Measurements from ENCODE around the gene C17orf114.

C17orf114 gene

DNA sequence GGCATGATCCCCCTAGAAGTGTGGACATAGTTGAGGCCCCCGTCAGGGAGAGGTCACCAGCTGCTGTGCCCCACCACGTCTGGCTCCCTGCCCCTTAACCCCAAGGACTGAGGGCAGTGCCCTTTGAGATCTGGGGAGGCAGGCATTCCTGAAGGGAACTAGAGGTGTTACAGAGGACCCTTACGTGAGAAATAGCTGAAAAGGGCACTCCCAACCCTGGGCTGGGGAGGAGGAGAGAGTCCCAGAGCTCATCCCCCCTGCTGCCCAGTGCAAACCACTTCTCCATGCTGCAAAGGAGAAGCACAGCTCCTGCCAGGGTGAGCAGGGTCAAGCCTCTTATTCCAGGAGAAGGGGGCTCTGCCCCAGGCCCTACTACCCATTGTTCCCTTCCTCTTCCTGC lies 20.7 kb upstream of the C17orf114 start:
- DNase-seq: no peak

DNA sequence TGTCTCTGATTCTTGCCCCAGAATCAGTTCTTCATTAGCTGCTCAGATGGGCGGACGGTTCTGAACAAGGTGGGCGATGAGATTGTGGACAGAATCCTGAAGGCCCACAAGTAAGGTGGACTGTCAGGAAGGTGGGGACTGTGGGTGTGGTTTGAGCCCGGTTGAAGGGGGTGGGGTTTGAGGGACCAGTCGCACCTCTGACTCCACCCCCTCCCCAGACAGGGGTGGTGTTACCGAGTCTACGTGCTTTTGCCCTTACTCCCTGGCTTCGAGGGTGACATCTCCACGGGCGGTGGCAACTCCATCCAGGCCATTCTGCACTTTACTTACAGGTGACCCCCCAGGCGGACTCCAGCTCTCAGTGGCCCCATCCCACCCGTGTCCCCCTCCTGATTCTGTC lies 16.1 kb upstream of the C17orf114 start:
- DNase-seq: no peak

DNA sequence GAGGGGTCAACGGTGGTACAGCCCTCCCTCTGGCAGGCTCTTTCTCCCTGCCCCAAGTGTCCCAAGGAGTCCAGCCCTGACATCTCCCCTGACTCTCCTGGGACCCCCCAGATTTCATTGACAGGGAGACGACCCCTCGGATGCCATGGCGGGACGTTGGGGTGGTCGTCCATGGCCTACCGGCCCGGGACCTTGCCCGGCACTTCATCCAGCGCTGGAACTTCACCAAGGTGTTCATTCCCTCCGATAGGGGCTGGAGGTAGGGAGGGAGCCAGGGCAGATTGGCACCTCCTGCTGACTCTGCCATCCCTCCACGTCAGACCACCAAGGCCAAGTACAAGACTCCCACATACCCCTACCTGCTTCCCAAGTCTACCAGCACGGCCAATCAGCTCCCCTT lies 14.7 kb upstream of the C17orf114 start:
- no peak for DNase-seq

DNA sequence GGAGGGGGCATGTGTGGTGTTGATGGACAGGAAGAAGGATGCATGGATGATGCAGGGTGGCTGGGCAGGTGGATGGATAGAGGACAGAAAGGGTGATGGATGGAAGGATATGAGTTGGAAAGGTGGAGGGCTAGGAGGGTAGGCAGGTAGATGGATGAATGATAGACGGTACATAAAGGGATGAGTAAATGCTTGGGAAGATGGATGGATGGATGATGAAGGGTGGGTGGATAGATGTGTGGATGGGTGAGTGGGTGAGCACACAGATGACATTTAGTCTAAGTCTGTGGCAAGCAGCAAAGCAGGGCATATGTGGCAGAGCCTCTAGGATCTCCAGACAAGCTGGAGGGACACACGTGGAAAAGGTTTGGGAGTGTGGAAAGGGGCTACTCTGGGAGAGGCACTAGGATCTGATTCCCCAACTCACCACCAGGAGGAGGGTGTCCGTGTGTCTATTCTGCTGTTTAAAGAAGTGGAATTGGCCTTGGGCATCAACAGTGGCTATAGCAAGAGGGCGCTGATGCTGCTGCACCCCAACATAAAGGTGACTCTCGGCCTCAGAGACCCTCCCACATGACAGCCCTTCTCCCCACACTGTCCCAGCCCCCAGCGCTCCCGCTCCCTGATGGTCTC lies 13.0 kb upstream of the C17orf114 start:
- no peak for DNase-seq

DNA sequence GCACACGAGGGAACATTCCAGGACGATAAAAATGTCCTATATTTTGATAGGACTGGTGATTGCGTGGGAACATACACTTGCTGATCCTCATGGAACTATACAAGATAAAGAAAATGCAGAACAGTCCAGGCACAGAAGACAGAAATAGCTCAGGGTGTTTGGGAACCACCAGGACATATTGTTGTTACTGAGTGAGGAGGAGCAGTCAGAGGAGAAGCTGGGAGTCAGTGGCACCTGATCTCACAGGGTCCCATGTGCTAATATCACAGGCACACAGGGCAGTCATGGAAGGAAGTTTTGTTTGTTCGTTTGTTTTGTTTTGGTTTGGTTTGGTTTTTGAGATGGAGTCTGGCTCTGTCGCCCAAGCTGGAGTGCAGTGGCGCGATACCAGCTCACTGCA lies 10.6 kb upstream of the C17orf114 start:
- no peak for DNase-seq

DNA sequence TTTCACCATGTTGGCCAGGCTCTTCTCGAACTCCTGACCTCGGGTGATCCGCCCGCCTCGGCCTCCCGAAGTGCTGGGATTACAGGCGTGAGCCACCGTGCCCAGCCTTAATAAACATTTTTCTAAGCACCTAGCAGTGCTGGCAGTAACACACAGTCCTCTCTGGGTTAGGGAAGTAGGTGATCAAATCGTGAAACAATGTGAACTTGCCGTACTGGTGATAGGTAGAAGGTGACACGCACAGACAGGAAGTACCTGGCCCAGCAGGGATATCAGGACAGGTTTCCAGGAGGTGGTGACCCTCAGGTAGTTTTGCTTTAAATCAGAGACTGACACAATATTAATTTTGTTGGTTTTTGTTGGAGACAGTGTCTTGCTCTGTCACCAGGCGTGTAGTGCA lies 9.3 kb upstream of the C17orf114 start:
- DNase-seq: no peak

DNA sequence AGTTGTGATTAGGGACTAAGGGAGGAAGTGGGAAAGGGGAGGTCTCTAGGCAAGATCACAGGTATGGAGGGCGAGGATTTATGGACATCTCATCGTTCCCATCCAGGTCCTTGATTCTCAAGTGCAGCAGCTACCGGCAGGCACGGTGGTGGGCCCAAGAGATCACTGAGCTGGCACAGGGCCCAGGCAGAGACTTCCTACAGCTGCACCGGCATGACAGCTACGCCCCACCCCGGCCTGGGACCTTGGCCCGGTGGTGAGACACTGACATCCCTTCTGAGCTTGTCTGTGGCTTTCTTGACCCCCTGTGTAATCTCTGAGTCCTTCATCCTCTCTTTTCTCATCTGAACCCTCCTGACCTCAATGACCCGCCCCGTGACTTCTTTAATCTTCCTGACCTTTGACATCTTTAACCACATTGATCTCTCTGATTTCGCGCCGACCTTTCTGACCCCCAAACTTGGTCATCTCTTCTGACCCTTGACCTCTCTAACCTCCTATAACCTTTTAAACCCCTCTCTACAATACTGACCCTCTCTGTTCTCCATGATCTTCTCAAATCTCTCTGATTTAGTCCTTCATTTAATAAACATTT lies 8.7 kb upstream of the C17orf114 start:
- no peak for DNase-seq

DNA sequence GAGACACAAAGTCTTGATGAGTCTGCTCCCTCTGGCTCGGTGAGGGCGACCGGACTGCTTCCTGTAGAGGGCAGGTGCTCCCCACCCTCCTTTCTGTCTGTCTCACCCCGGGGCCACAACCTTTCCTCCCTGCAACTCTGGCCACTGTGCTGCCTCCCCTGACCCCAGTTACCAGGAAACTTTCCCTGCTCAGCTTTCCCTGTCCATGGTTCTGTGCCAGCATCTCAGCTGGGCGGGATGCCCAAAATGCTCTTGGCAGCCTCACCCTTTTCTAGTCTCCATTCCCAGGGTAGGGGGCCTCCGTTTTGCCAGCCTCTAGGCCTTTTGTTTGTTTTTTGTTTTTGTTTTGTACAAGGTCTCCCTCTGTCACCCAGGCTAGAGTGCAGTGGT lies 6.2 kb upstream of the C17orf114 start:
- no peak for DNase-seq

DNA sequence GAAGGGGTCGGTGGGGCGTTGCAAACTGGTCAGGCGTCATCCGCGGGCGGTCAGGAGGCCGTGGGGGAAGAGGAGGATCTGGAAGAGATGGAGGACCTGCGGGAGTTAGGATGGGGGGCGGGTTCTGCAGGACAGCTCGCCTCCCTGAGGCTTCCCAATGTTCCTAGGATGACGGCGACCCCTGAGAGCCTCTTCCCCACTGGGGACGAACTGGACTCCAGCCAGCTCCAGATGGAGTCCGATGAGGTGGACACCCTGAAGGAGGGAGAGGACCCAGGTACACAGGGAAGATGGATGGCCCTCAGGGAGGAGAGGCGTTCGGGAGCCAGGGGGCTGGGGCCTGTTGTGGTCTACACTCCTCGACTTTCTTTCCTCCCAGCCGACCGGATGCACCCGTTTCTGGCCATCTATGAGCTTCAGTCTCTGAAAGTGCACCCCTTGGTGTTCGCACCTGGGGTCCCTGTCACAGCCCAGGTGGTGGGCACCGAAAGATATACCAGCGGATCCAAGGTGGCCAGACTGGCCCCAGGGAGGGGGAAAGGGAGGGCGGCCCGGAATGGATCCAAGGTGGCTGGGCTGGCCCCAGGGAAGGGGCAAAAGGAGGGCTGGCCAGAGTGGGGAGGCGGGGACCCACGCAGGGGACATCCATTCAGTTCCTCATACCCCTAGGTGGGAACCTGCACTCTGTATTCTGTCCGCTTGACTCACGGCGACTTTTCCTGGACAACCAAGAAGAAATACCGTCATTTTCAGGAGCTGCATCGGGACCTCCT lies 5.7 kb upstream of the C17orf114 start:
- no peak for DNase-seq

DNA sequence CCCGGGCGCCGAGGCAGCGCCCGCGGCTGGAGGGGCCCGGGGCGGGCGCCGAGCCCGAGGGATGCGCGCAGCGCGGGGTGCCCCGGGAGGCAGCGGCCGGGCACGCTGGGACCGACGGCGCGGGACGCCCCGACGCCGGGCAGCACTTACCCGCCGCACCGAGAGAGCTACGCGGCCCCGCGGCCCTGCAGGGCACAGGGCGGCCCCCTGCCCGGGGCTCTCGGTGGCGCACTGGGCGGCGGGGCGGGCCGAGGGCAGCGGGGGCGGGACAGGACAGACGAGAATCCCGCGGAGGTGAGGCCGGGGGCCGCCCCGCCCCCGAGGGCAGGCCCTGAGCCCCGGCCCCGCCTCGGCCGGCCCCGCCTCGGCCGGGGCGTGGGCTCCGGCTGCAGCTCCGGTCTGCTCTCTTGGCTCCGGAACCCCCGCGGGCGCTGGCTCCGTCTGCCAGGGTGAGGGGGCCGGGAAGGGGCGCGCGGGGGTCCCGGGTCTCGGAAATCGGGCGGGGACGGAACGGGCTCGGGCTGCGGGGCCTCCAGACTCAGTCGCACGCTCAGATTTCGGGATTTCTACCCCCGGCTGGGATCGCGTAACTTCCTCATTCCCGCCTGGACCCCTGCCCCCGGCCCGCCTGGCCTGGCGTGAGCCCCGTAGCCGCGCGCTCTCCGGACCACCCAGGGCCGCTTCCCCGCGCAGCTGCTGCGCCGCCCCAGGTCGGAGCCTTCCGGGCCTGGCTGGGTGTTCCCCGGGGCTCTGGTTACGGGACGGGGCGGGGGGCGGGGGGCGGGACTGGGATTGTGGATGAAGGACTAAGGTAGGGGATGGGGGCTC lies 4.9 kb upstream of the C17orf114 start, which contains the start of gene PLD2:
Gene PLD2, plus strand, starts transcription at position 376 of the 828 bp plus-strand sequence. CDS start 621 bp downstream, outside the sequence.
- DNase-seq: peak; percentile 93

DNA sequence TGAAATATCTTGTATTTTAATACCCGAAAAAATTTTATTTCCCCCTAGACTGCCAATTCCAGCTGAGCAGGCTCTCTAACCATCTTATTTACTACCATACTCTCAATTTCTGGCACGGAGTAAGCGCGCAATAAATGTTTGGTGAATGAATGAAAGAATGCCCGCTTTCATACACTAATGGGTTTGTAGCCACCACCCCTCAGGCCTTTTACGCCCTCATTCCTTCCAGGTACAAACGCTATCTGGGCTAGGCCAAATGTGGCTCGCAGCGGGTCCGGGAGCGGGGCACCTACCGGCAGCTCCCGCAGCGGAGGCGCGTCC lies 4.3 kb upstream of the C17orf114 start:
- DNase-seq: no peak

DNA sequence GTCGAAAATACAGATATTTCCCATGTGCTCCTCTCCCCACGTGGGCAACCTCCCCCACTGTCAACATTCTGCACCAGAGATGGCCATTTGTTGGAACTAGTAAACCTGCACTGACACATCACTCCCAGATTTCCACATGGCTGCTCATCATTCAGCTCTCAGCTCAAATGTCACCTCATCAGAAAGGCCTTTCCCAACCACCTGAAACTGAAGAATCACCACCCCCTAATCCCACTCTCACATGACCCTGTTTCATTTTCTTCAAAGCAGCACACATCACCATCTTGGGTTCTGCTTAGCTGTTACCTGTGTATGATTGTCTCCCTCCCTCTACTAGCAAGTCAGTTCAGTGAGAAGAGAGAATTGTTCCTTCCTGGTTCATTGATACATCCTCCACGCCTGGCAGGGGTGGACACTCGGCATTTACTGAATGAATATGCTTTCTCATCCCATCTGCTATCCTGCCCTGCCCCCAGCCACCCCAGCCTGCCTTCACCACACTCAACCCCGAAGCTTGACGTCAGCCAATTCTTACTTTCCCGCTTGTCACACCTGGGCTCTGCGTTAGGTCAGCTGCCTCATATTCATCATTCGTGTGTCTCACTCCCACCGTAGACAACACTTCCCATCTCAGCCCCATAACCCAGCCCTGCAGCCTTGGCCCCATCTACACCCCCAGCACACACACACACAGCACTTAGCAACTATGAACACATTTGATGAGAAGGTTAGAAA lies 1.5 kb downstream of the C17orf114 start:
- DNase-seq: no peak

DNA sequence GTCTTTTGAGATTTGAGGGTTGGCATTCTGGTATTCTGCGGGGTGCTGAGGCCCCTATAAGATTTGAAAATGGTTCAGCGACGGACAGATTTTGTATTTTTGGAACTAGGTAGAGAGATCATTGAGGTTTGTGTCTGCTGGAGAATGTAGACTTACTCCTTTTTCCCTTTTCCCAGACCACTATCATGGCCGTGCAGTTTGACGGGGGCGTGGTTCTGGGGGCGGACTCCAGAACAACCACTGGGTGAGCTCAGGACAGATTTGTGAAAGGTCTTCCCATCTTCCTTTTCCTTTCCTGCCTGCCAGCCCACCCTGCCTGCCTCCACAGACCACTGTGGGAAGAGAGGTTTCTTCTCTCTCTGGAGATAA lies 5.6 kb downstream of the C17orf114 start:
- no peak for DNase-seq

DNA sequence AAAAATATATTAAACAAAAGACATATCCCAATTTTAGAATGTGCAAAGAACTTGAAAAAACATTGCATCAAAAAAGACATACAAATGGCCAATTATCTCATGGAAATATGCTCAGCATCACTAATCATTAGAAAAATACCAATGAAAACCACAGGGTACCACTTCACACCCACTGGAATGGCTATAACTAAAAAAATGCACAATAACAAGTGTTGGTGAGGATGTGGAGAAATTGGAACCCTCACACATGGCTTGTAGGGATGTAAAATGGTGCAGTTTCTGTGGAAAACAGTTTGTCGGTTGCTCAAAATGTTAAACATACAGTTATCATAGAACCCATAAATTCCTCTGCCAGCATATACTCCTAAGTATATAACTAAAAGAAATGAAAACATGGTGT lies 7.0 kb downstream of the C17orf114 start:
- DNase-seq: no peak

DNA sequence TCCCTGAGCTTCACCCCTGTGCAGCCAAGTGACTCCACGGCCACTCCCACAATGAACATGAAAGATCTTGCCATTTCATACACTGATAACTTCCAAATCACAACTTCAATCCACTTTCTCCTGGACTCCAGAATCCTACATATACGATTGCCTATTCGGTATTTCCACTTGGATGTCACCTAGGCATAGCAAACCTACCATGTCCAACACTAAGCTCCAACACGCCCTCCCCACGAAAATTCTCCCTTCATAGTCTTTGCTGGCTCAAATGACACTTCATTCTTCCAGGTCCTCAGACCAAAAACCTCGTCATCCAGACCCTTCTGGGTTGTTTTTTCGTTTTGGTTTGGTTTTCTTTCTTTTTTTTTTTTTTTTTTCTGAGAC lies 11.4 kb downstream of the C17orf114 start:
- DNase-seq: no peak

DNA sequence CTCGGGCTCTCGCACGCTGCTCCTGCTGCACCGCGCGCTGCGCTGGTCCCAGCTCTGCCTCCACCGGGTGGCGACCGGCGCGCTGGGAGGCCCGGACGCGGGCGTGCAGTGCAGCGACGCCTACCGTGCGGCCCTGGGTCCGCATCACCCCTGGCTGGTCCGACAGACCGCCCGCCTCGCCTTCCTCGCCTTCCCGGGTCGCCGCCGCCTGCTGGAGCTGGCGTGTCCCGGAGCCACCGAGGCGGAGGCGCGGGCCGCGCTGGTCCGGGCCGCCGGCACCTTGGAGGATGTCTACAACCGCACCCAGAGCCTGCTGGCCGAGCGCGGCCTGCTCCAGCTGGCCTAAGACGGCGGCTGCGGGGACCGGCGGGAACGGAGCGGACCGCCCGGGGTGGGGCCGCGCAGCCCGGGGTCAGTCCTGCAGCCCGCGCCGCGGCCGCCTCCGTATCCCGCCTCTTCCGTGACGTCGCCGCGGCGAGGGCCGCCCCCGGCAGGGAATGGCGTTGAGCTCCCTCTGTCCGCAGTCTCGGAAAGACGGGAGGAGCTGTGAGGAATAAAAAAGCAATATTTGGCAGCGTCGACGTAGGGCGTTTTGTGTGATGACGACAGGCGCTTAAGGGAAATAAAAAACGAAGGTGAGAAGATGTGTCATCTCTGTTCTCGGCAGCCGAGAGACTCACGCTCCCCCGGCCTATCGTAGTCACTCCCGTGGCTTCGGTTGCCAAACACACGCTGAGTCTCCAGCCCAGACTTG lies 12.0 kb downstream of the C17orf114 start:
- DNase-seq: peak; percentile 87

DNA sequence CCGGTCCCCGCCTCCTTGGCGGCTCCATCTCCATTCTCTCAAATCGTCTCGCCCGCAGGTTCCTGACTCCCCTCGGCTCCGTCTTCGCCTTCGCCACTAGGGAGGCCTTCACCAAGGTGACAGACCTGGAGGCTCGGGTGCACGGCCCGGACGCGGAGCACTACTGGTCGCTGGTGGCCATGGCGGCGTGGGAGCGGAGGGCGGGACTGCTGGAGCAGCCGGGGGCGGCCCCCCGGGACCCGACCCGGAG lies 12.5 kb downstream of the C17orf114 start:
- DNase-seq: no peak

DNA sequence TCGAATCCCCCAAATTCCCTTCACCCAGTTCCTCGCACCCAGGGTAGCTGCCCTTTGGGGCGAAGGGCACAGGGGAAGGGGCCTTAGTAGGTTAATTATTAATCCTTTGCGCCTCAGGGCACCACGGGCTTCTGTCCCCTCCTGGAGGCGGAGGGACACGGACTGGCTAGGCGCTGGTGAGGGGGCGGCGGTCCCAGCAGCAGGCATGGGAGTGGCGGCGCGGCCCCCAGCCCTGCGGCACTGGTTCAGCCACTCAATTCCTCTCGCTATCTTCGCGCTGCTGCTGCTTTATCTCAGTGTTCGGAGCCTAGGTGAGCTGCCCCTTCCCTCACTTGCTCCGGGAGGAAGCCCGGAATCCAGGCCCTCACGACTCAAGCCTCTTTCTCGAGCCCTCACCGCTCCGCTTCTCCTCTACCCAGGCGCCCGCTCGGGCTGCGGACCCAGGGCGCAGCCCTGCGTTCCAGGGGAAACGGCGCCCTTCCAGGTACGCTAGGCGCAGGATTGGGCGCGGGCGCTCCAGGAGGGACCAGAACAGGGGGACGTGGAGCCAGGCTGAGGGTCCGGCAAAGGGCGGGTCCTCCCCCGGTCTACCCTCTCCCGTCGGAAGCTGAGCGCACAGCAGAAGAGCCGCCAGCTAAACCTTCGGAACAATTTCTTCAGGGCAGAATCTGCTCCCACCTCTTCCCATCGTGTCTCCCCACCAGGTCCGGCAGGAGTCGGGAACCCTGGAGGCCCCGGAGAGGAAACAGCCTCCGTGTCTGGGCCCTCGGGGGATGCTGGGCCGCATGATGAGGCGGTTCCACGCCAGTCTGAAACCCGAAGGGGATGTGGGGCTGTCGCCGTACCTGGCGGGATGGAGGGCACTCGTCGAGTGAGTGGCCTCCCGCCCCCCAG lies 13.1 kb downstream of the C17orf114 start, which contains the start of gene GLTPD2:
Gene GLTPD2, plus strand, starts transcription at position 158 of the 894 bp plus-strand sequence. Its CDS starts 48 bp downstream, at position 206.
- no peak for DNase-seq

DNA sequence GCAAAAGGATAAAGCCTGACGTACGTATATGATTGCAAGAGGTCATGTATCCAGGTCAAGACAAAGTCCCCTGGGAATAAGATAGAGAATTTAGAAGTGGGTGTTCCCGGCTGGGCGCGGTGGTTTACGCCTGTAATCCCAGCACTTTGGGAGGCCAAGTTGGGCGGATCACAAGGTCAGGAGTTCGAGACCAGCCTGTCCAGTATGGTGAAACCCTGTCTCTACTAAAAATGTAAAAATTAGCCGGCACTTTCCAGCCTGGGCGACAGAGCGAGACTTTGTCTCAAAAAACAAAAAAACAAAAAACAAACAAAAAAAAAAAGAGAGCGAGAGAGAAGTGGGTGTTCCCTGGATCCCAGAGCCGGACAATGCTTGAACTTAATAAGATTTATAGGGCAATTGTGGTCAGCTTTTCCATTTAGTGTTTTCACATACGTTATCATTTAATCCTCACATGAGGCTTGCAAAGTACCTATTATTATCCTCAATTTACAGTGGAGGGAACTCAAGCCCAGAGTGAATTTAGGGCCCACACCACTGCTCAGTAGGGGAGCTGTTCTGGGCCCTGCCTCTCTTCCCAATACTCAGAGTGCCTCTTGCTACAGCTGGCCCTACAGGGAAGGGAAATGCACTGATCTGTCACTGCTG lies 13.8 kb downstream of the C17orf114 start:
- no peak for DNase-seq

DNA sequence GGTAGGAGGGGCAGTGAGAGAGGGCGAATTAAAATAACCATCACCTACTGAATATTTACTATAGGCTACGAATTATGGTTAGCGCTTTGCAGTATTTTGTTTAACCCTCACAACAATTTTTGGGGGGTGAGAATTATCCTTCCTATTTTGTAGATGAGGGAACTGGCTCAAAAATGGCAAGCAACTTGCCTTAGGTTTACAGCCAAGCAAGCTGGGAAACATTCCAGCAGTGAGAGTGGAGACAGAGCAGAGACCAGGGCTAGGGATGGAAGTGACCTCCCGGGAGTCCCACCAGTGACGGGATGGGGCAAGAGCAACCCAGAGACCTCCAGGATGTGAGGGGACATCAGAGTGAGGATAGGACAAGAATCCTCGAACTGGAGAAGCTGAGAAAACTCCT lies 15.6 kb downstream of the C17orf114 start:
- no peak for DNase-seq

DNA sequence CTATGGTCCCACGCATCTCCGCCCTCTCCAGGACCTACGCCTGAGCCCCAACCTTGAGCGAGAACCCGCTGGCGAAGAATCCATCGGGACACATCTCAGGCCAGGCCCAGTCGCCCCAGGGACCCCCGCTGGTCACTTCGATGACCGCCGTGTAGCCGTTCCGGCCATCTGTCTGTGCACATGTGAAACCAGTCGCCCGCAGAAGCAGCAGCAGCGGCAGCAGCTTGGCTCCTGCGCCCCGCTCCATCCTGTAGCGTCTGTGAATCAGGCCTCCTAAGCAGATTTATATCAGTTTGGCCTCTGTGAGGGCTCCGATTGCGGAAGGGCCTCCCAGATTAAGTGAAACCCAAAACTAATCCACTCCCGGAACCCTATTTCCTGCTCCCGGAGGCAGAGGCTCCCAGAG lies 16.0 kb downstream of the C17orf114 start, which contains the start of gene VMO1:
Gene VMO1, minus strand, starts transcription at position 259 of the 406 bp plus-strand sequence. Its CDS starts 12 bp downstream, at position 247.
- no peak for DNase-seq

All from CD4-positive, alpha-beta T cell treated with Interleukin-6 for 4 hours (primary cell).